Liver (tissue), 3 donors: ENCODE results near the gene SLC43A3.

Experiments used
- GABPA ChIP-seq, 2 donors: IDR thresholded peaks in 1 of 2; conservative IDR thresholded peaks in 1 of 2; 2 replicates each; pipeline ENCODE4 v1.6.1; 2016; ENCODE audit warnings: antibody characterized with exemption in 2 of 2, mild to moderate bottlenecking in 1 of 2, moderate library complexity in 1 of 2
- MAX ChIP-seq: IDR thresholded peaks from 2 replicates; pipeline ENCODE4 v1.6.1; 2016; ENCODE audit warnings: antibody characterized with exemption
- RXRA ChIP-seq, 2 donors: IDR thresholded peaks; 2 replicates each; pipeline ENCODE4 v1.6.1; 2017 to 2018; ENCODE audit warnings: antibody characterized with exemption in 2 of 2, mild to moderate bottlenecking in 1 of 2
- SP1 ChIP-seq: IDR thresholded peaks from 2 replicates; pipeline ENCODE4 v1.6.1; 2018; ENCODE audit warnings: antibody characterized with exemption, mild to moderate bottlenecking
- TAF1 ChIP-seq: conservative IDR thresholded peaks from 2 replicates; pipeline ENCODE4 v1.6.1; 2016; ENCODE audit warnings: antibody characterized with exemption, mild to moderate bottlenecking
- YY1 ChIP-seq: IDR thresholded peaks from 2 replicates; pipeline ENCODE4 v1.6.1; 2016; ENCODE audit warnings: antibody characterized with exemption, mild to moderate bottlenecking
- TF ChIP-seq, protein P1 (sequence below): IDR thresholded peaks from 2 replicates; pipeline ENCODE4 v1.6.1; 2016; ENCODE audit warnings: antibody characterized with exemption
- TF ChIP-seq, protein P2 (sequence below): fragments of 150-350 bp; IDR thresholded peaks from 2 replicates; pipeline ENCODE4 v1.5.1; 2017; ENCODE audit warnings: improper control_type of control experiment, low read depth, low read length; ENCODE audit not compliant: missing input control
- TF ChIP-seq, protein P3 (sequence below): IDR thresholded peaks from 2 replicates; pipeline ENCODE4 v1.6.1; 2016; ENCODE audit warnings: antibody characterized with exemption, mild to moderate bottlenecking
- donor health status: healthy.
- donor health status: healthy.

GRCh38 chr11:57399972-57400578 is 26.8 kb downstream of the SLC43A3 start:
- TF ChIP-seq, protein P1, sequence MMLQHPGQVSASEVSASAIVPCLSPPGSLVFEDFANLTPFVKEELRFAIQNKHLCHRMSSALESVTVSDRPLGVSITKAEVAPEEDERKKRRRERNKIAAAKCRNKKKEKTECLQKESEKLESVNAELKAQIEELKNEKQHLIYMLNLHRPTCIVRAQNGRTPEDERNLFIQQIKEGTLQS, result no peak
- TF ChIP-seq, protein P2, sequence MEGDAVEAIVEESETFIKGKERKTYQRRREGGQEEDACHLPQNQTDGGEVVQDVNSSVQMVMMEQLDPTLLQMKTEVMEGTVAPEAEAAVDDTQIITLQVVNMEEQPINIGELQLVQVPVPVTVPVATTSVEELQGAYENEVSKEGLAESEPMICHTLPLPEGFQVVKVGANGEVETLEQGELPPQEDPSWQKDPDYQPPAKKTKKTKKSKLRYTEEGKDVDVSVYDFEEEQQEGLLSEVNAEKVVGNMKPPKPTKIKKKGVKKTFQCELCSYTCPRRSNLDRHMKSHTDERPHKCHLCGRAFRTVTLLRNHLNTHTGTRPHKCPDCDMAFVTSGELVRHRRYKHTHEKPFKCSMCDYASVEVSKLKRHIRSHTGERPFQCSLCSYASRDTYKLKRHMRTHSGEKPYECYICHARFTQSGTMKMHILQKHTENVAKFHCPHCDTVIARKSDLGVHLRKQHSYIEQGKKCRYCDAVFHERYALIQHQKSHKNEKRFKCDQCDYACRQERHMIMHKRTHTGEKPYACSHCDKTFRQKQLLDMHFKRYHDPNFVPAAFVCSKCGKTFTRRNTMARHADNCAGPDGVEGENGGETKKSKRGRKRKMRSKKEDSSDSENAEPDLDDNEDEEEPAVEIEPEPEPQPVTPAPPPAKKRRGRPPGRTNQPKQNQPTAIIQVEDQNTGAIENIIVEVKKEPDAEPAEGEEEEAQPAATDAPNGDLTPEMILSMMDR, result no peak
- TF ChIP-seq YY1 (peak; percentile 85), RXRA (IDR thresholded peaks at IDR 0.05) (peak in 1 of 2 donors; percentile 39), SP1 (peak; percentile 60), TAF1 (no peak), MAX (no peak), GABPA (IDR thresholded peaks at IDR 0.05 in 1 of 2, conservative IDR thresholded peaks at IDR 0.05 in 1 of 2) (no peak)
- TF ChIP-seq, protein P3, sequence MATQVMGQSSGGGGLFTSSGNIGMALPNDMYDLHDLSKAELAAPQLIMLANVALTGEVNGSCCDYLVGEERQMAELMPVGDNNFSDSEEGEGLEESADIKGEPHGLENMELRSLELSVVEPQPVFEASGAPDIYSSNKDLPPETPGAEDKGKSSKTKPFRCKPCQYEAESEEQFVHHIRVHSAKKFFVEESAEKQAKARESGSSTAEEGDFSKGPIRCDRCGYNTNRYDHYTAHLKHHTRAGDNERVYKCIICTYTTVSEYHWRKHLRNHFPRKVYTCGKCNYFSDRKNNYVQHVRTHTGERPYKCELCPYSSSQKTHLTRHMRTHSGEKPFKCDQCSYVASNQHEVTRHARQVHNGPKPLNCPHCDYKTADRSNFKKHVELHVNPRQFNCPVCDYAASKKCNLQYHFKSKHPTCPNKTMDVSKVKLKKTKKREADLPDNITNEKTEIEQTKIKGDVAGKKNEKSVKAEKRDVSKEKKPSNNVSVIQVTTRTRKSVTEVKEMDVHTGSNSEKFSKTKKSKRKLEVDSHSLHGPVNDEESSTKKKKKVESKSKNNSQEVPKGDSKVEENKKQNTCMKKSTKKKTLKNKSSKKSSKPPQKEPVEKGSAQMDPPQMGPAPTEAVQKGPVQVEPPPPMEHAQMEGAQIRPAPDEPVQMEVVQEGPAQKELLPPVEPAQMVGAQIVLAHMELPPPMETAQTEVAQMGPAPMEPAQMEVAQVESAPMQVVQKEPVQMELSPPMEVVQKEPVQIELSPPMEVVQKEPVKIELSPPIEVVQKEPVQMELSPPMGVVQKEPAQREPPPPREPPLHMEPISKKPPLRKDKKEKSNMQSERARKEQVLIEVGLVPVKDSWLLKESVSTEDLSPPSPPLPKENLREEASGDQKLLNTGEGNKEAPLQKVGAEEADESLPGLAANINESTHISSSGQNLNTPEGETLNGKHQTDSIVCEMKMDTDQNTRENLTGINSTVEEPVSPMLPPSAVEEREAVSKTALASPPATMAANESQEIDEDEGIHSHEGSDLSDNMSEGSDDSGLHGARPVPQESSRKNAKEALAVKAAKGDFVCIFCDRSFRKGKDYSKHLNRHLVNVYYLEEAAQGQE, result no peak
